Activated CD8-positive, alpha-beta memory T cell treated with anti-CD3 and anti-CD28 coated beads, Interleukin-2, amount 50 U/mL, for 24 hours (primary cell): ENCODE measurements around the gene WASF1.
A peak's percentile ranks its signal among the peaks of the same experiment; 100 is the strongest.

ENCODE experiments used
- DNase-seq: peaks from one replicate; pipeline ENCODE4 v3.0.0-alpha.2; 2020; ENCODE audit errors: extremely low read depth

Gene WASF1

DNA sequence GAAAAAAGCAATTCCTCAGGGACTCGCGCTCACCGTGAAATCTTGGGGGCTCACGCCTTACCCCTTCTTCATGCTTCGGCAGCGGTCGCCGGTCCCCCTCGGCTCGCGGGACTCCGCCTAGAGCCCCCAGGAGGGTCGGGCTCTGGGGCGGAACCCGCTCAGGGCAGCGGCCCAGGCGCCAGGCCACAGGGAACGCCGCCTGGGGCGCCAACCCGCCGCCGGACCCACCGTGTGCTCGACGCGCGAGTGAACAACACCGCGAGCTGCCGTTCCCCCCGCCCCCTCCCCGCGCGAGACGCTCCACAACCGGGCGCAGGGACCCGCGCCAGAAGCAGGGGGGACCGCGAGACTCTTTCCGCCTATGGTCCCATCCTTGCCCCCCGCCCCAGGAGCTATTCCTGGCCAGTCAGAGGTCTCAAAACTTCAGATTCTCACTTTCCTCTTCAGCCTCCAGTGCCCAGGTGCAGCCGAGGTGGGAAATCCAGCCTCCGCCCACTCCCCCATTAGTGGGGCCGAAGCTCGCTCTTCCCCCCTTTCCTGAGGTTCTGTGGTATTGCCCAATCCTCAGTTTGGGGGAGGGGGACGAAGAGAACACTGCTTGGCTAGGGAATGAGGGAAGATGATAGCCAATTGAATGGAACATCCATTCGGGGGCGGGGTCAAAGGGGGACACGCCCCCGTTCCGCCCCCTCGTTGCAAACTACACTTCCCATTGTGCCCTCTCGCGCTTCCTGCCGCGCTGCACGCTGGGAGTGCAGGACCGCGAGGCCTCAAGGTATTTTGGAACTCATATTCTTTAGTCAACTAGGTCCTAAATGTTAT is at the start of gene WASF1:
TSS of gene WASF1 (minus strand) at position 265 of the 822 bp plus-strand sequence. CDS start 52,069 bp downstream, outside the sequence.
- peak; percentile 69 for DNase-seq

DNA sequence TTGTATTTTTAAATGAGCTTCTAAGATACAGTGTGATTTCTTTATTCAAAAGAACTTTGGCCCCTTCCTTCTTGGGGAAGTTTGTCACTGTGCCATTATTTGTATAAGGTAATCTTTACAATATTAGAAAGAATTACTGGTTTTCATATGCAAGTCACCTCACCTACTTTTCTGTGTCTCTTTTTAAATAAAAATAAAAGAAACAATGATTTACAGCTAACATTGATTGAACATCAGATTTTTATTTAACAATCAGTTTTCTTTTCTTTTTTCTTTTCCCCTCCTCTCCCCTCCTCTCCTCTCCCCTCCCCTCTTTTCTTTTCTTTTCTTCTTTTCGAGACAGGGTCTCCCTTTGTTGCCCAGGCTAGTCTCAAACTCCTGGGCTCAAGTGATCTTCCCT is 46.8 kb upstream of the WASF1 start:
- no peak for DNase-seq

DNA sequence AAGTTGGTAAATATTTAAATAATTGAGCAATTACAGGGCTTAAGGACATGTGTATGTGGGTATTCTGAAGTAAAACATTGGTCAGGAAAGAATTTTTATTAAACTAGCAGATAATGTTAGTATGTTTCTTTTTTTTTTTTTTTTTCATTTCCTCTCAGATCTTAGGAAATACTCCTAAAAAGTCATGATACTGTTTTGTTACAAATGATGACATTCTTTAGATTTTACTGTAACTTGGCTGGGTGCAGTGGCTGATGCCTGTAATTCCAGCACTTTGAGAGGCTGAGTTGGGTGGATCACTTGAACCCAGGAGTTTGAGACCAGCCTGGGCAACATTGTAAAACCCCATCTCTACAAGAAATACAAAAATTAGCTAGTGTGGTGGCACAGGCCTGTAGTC is 42.3 kb upstream of the WASF1 start:
- no peak for DNase-seq

DNA sequence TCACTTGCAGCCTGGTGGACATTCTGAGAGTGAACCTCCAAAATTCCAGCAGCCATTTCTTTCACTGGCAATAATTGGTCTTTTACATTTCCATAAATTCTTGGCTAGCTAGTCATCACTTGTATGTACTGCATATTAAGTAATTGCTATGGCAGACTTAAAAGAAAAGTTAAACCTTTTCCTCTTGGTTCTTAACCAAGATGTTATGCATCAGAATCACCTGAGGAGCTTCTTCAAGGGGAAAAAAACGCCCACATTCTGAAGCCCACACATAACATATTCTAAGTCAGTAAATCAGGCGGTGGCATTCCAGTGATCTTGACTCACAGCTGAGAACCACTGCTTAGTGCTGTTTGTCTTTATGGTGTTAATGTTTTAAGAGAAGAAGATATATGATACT is 37.8 kb upstream of the WASF1 start:
- DNase-seq: no peak

DNA sequence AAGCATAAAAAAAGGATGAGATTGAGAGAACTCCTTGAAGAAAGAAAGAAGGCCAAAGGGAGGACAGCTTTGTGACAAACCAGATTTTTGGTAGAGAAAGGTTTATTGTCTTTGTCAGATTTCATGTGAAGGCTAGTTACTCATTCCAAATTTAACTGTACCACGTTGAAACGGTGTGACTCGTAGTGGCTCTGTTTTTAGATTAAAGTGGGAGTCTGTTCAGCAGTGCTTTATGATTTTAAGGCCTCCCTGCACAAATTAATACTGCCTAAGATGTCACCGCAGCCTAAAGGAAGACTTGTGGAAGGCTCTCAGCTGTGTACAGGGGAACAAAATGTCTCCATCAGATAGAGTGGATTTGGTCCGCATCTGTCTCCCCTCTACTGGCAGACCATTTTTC is 36.7 kb upstream of the WASF1 start:
- no peak for DNase-seq

DNA sequence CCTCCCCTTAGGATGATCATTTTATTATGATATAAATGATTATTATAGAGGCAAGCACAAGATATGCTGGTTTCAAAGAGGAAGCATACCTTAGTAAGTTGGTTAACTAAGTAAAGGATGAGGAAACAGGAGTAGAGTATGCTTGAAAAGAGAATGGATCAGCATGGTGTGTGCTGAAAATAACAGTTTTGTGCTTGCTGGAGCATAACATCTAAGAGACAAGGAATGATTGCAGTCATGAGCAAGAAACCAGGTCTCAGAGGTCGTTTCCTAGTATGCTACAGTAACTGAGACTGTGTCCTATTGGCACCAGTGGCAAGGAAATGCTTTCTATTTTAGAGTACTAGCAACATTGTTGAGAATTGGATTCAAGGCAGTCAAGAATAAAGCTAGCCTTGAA is 34.9 kb upstream of the WASF1 start:
- DNase-seq: no peak

DNA sequence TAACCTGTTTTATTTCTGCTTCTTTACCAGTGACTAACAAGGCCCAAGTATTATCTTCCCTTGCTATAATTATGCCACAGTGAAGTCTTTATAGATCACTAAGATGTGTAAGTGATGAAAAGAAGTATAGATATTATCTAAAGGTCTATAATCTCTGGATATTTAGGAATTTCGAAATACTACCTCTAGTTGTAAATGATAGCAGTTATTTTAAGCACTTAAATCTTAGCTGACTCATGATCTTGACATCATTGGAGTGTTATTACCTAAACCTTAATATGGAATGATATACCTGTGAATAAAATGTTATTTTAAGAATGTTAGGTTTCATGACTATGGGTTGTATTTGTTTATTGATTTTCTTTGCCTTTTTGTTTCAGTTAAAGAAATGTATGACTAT is 32.3 kb upstream of the WASF1 start:
- DNase-seq: no peak

DNA sequence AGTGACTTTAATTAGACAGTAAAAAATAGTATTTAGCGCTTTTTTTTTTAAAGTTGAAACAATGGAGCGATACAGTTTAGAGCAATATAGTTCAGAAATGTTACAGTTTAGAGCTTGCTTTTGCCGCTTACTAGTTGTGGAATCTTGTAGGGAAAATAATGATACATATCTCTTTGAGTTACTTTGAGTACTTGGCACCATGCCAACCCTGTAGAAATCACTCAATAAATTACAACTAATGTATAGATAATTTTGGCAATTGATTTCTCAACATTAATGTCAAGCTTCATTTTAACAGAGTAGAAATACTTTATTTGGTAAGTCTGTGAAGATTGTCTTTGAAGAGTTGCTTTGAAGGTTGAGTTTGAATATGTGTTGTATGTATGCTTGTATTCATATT is 28.2 kb upstream of the WASF1 start:
- DNase-seq: no peak

DNA sequence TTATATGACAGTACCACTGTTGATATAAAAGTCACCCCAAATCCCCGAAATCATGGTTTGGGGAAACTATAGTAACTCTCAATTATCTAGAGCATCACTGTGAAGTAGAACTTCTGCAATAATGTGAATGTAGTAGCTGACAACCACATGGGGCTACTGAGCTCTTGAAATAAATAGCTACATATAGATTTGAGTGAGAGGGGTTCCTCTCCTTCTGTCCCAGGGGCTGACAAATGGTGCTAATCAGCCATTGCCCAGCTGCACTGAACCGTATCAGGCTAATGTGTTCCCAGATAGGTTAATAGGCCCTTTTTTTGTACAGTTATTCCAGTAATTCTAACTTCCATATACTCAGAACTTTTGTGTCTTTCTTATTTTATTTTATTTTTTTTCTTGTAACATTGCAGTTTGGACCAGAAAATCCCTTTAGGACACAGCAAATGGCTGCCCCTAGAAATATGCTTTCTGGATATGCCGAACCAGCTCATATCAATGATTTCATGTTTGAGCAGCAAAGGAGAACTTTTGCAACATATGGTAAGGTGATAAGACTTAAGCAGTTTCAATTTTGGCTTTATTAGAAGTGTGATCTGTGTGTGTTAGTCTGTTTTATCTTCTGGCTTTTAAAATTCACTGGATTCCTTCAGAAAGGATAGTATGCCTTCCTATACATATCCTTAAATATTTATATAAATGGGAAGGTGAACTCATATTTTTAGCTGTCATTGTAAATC is 21.8 kb upstream of the WASF1 start:
- DNase-seq: no peak

DNA sequence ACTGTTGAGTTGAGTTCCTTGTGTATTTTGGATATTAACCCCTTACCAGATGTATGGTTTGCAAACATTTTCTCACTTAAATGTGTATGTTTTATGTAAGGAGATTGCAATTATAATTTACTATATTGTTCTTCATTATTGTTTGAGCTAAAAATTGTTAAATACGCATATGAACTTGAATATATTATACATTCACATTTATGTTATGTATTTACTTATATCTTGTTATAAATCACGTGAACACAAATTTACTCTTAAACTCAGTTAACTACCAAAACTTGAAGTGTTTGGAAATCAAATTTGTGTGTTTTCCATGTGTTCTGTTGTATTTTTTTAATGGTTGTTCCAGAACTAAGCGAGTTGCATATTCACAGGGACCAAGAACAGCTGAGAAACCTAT is 19.1 kb upstream of the WASF1 start:
- DNase-seq: no peak

DNA sequence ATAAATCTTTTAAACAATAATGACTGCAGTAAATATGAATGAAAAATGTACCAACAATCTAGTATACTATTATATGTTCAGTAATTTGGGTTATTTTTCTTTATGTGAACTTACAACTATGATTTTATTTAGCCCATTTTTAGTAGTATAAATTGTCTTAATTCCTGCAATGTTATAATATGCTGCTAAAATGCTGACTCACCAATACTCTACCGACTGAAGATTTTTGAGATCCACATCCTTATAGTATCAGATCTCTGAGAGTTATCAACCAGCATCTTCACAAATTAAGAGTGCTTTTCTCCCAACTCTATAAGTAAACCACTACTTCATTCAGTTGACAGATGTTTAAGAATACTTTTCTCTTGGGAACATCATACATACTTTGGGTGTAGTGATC is 17.4 kb upstream of the WASF1 start:
- no peak for DNase-seq

DNA sequence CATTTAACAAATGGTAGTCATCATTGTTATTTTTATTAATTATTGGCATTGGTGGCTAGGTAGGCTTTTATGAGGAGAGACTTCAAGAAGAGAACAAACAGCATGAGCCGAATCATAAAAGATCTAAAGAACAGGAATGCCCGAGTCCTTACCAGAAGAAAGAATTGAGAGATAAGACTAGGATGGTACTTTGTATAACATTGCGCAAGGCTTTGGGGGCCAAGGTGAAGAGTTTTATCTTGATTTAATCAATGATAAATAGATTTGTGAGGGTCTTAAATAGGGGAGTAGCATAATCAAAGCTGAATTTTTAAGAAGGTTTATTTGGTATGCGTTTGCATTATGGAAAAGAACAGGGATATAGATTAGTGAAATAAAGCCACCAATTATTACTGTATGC is 16.2 kb upstream of the WASF1 start:
- no peak for DNase-seq

DNA sequence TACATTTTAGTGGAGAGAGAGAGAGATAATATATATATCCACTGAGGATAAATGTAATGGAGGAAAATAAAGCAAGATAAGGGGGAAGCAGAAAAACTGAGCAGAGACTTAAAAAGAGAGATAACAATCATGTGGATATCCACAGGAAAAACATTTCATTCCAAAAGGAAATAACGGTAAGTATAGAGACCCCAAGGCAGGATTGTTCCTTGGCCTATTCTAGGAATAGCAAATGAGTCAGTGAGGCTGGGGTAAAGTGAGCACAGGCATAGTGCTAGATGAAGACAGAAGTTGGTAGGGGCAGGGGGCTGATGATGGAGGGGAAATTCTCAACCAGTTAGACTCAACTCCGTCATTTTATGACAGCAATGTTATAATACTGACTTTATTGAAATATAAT is 12.0 kb upstream of the WASF1 start:
- no peak for DNase-seq

DNA sequence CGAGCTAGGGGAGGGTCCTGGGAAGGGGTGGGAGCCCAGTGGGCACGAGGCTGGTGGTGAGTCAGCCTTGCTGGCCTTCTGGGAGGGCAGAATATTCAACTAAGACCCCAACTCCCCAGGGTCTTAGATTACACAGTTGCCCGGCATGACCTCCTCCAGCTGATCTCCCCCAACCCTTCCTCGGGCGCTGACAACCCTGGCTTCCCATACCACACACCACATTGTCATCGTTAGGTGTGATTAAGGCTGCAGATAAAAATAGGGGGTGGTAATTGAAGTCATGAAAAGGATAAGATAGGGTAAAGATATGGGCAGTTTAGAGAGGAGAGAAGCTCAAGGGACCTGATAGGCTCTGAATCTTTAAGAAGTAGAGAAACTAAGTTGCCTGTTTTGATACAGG is 11.3 kb upstream of the WASF1 start:
- no peak for DNase-seq

DNA sequence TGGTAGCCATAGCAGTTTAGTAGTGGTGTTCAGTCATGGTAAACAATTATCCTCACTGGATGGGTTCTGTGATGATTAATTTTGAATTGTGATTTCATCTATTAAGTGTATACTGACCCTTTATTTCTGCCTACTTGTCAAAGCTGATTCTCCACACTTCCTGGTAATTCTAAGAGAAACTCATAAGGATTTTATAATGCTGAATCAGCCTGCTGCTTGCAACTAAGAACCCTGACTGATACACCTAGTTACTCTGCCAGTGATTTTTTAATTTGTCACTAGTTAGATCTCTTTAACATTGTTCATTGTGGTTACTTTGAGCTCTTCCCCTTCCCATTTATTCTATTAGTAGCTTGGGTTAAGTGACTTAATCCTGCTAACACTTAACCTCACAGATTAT is 9.3 kb upstream of the WASF1 start:
- no peak for DNase-seq

DNA sequence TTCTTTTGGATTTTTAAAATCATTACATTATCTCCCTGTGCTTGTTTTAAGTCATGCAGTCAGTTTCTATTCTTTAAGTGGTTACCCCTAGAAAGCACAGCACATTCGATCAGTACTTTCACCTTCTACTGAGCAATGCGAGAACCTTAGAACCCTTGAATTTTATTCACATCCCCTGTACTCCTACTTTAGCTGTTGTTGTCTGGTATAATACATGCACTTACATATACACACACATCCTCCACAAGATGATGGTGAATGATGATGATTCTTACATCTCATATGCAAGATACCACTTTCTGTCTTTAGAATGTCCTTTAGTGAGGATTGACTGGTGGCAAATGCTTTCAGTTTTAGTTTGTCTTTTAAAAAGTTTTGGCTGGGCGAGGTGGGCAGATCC is 6.4 kb upstream of the WASF1 start:
- no peak for DNase-seq

DNA sequence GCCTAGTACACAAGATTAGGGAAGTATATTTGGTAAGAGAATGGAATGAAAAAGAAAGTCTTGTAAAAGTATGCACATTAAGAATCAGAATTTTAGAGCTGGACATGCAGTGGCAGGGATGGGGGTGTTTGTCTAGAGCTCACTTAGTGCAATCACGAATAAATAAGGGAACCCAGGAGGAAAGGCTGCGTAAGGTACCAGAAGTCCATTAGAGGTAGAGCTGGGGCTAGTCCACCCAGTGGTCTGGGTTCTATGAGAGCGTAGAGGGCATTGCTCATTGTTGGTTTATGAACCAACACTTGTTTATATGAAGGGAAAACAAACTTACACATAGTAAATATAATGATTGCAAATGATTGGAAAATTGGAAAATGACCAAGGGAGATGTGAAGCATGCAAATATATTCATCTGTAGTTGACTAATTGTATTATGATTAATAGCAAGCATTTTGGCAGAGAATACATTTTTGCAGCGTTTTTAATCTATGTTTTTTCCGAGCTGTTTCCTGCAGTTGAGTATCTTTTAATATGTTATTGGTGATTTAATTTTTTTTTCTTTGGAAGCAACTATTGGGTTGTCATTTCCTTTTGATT is 3.9 kb upstream of the WASF1 start:
- DNase-seq: no peak

DNA sequence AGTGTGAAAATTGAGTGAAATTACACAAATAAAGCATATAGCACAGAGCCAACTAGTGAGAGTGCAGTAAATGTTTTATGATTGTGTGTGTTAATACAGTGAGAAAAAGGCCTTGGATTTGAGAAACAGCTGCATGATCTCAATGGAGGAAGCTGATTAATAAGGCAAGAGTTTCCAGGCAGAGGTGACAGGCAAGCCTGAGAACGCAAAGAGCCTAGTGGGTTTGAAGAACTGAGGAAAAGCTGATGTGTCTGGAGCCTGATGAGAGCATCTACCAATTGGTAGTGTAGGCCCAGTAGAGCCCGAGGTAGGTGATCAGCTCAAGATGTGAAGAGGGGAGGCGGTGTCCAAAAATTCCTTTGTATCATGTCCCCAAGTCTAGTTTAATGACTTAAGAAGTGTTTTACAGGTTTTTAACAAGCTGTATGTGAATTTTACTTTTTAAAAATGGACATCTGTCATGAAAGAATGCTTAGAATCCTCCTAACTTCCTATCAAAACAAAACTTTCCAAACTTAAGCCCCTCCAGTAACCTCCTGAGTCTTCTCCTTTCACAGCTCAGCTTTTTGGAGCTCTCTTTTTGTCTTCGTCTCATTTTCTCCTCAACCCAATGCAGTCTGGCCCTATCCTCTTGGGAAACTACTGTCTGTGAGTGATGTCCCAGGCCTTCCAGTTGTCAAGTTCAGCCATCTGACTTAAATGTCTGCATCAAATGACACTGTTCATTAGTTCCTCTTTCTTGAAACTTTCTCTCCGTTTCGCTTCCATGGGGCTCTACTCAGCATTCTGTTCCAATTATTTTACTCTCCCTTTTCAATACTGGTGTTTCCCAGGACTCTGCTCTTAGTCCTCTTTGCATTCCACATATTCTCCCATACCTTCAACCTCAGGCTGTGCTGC is 1.9 kb upstream of the WASF1 start:
- no peak for DNase-seq

DNA sequence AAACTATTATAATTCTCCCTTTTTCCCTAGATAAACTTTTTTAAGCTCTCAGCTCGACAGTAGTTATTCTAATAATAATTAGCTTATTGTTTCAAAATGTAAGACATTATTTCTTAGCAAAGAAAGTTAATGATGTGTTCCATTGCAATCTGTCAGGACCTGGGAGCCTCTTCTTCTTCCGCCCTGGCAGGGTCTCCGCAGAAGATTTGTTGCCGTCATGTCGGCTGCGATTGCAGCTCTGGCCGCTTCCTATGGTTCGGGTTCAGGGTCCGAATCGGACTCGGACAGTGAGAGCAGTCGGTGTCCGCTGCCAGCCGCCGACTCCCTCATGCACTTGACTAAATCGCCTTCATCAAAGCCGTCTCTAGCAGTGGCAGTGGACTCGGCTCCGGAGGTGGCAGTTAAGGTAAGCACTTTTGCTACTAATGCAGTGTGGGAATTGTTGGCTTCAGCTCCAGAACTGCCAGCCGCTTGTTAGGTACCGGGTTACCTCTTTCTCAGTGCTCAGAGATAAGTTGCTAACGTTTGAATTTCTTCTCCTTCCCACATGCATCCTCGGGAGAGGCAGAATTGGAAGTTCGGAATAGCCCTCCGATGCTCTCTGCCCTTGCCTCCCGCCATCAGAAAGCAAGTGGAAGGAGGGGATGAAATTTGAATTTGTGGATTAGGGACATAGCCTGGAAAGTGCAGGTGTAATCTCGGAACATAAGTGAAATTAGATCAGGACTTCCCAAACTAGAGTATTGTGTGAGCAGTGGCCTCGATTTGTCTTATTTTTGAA is 948 bp upstream of the WASF1 start, which contains the start of gene CDC40:
TSS of gene CDC40 (plus strand) at position 200 of the 781 bp plus-strand sequence. CDS start at position 218, 18 bp downstream.
- peak; percentile 9 for DNase-seq

DNA sequence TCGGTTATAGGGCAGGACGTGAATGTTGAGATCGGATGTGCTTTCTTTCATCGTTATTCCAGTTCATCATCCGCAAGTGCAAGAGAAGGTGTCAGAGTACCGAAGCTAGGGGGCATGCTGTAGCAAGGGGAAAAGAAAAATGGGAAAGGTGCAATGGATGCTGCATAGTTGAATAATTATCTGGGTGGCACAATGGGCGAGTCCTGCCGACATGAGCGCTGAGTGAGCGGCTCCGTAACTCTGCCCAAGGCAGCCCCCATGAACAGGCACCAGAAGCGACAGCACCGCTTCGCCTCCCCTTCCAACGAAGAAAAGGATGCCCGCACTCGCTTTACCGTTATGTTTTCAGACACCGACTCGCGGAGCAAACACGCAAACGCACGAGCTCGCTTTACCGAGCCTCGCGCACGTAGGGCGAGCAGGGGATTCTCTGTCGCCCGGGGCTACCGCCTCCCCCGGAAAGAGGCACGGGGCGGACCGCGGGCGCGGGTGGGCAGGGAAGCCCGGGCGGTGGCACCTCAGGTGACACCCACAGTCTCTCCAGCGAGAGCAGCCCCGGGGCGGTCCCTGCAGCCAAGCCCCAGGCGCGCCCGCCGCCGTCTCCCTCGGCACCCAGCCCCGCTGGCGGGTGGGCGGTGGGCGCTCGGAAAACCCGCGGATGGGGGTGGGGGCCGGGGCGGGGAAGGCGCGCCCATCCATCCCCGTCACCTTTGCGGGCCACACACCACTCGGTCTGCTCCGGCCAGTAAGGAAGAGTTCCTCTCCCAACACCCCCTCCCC is 654 bp downstream of the WASF1 start:
- DNase-seq: peak; percentile 2
